ENCODE data around the gene CYP3A4. TPM values are rescaled to one million over a fixed set of nuclear protein-coding genes. Genes with fewer than 3 reads are reported as not detected.

Gene CYP3A4
- total and polyA plus RNA-seq, 2 donors (not counting 1 experiment from before 2014, with no cell fraction given), result 0.17 TPM; not detected in 1

- Histone ChIP-seq H3K4me2 (ENCODE audit: extremely low read depth, insufficient read depth, low read length) (no peak overlapping the region), H3K9ac (ENCODE audit: insufficient read depth, low read length) (no peak overlapping the region), H3K27me3 (ENCODE audit: control insufficient read depth, insufficient read depth, low read length) (peaks cover 8% of the 10 kb centered on the region), H3K36me3 (ENCODE audit: control insufficient read depth, insufficient read depth, low read length) (no peaks in the 10 kb centered on the region), H3K9me3 (ENCODE audit: control insufficient read depth, insufficient read depth, low read depth, low read length) (no peaks in the 10 kb centered on the region), H3K4me1 (ENCODE audit: control insufficient read depth, extremely low read depth, insufficient read depth, low read length) (no peaks in the 10 kb centered on the region), H3K79me2 (ENCODE audit: control insufficient read depth, insufficient read depth, low read length) (no peaks in the 10 kb centered on the region), H3K27ac (ENCODE audit: insufficient read depth, low read length) (no peak overlapping the region), H2AFZ (ENCODE audit: low read length) (no peak overlapping the region), H3K4me3 (replicated peaks in 1 of 4; ENCODE audit: control extremely low read depth in 1 of 4, insufficient read depth in 1 of 4, low read depth in 3 of 4, low read length in 4 of 4) (no peak overlapping the region), H4K20me1 (ENCODE audit: control insufficient read depth, extremely low read depth, insufficient read depth, low read length) (no peaks in the 10 kb centered on the region)
- TF ChIP-seq CTCF (conservative IDR thresholded peaks at IDR 0.05 in 1 of 2, IDR thresholded peaks at IDR 0.05 in 1 of 2; ENCODE audit: low read depth in 1 of 2, low read length in 2 of 2), result no peak
- no peak for DNase-seq (ENCODE audit: low read depth in 2 of 2)
These were observed 41.9 kb upstream of the CYP3A4 start for GRCh38 chr7:99825873-99826272.

GRCh38 chr7:99825452-99825851 lies 41.5 kb upstream of the CYP3A4 start:
- no peak for DNase-seq (ENCODE audit: low read depth in 2 of 2)
- H2AFZ ChIP-seq (ENCODE audit: low read length), result no peak overlapping the region
- no peak for TF ChIP-seq EZH2 (IDR thresholded peaks at IDR 0.05; ENCODE audit: low read length, missing control alignments)
- no peak for TF ChIP-seq CTCF (conservative IDR thresholded peaks at IDR 0.05 in 1 of 2, IDR thresholded peaks at IDR 0.05 in 1 of 2; ENCODE audit: low read depth in 1 of 2, low read length in 2 of 2)

GRCh38 chr7:99824091-99824490 lies 40.1 kb upstream of the CYP3A4 start:
- H3K9me3 ChIP-seq (ENCODE audit: control insufficient read depth, insufficient read depth, low read depth, low read length), result no peaks in the 10 kb centered on the region
- DNase-seq (ENCODE audit: low read depth in 2 of 2), result no peak
- H3K4me1 ChIP-seq (ENCODE audit: control insufficient read depth, extremely low read depth, insufficient read depth, low read length), result no peaks in the 10 kb centered on the region
- no peaks in the 10 kb centered on the region for H3K36me3 ChIP-seq (ENCODE audit: control insufficient read depth, insufficient read depth, low read length)
- H3K4me3 ChIP-seq (replicated peaks in 1 of 4; ENCODE audit: control extremely low read depth in 1 of 4, insufficient read depth in 1 of 4, low read depth in 3 of 4, low read length in 4 of 4), result no peak overlapping the region
- no peak overlapping the region for H2AFZ ChIP-seq (ENCODE audit: low read length)
- H3K4me2 ChIP-seq (ENCODE audit: extremely low read depth, insufficient read depth, low read length), result no peak overlapping the region
- H3K79me2 ChIP-seq (ENCODE audit: control insufficient read depth, insufficient read depth, low read length), result no peaks in the 10 kb centered on the region
- H3K9ac ChIP-seq (ENCODE audit: insufficient read depth, low read length), result no peak overlapping the region
- no peaks in the 10 kb centered on the region for H4K20me1 ChIP-seq (ENCODE audit: control insufficient read depth, extremely low read depth, insufficient read depth, low read length)
- no peak overlapping the region for H3K27ac ChIP-seq (ENCODE audit: insufficient read depth, low read length)
- TF ChIP-seq EZH2 (IDR thresholded peaks at IDR 0.05; ENCODE audit: low read length, missing control alignments) (no peak), CTCF (conservative IDR thresholded peaks at IDR 0.05 in 1 of 2, IDR thresholded peaks at IDR 0.05 in 1 of 2; ENCODE audit: low read depth in 1 of 2, low read length in 2 of 2) (no peak)
- peaks cover 8% of the 10 kb centered on the region for H3K27me3 ChIP-seq (ENCODE audit: control insufficient read depth, insufficient read depth, low read length)

More at GRCh38 chr7:99825452-99825851, 41.5 kb upstream of the CYP3A4 start:
- Histone ChIP-seq H3K4me2 (ENCODE audit: extremely low read depth, insufficient read depth, low read length) (no peak overlapping the region), H3K79me2 (ENCODE audit: control insufficient read depth, insufficient read depth, low read length) (no peaks in the 10 kb centered on the region), H3K36me3 (ENCODE audit: control insufficient read depth, insufficient read depth, low read length) (no peaks in the 10 kb centered on the region), H3K27ac (ENCODE audit: insufficient read depth, low read length) (no peak overlapping the region), H3K27me3 (ENCODE audit: control insufficient read depth, insufficient read depth, low read length) (peaks cover 8% of the 10 kb centered on the region), H3K9me3 (ENCODE audit: control insufficient read depth, insufficient read depth, low read depth, low read length) (no peaks in the 10 kb centered on the region), H3K4me1 (ENCODE audit: control insufficient read depth, extremely low read depth, insufficient read depth, low read length) (no peaks in the 10 kb centered on the region), H3K9ac (ENCODE audit: insufficient read depth, low read length) (no peak overlapping the region), H3K4me3 (replicated peaks in 1 of 4; ENCODE audit: control extremely low read depth in 1 of 4, insufficient read depth in 1 of 4, low read depth in 3 of 4, low read length in 4 of 4) (no peak overlapping the region), H4K20me1 (ENCODE audit: control insufficient read depth, extremely low read depth, insufficient read depth, low read length) (no peaks in the 10 kb centered on the region)
